Right renal pelvis (tissue), 4 donors: ENCODE results near the gene IFNL4. TPM values are rescaled to one million over a fixed set of nuclear protein-coding genes. Genes with fewer than 3 reads are reported as not detected.
"Not testable (repeated sequence)": the region's sequence is repeated elsewhere in the genome, so short reads cannot be mapped to it uniquely, and the experiment has no call there.

Experiments
- DNase-seq, 4 donors: peaks; one replicate each; pipeline ENCODE4 v3.0.0-alpha.2; 2013; ENCODE audit warnings: low read depth in 4 of 4, low spot score in 3 of 4, missing footprints in 1 of 4
- polyA plus RNA-seq, 4 donors: library from polyadenylated mRNA; unstranded; fragments of 120-200 nt; gene quantifications; one replicate each; pipeline ENCODE4 v1.2.1, GENCODE V29; 2013; ENCODE audit not compliant: insufficient read length in 4 of 4

IFNL4 gene
- polyA plus RNA-seq, 4 donors: 0.14 to 0.17 TPM; not detected in 2

DNA sequence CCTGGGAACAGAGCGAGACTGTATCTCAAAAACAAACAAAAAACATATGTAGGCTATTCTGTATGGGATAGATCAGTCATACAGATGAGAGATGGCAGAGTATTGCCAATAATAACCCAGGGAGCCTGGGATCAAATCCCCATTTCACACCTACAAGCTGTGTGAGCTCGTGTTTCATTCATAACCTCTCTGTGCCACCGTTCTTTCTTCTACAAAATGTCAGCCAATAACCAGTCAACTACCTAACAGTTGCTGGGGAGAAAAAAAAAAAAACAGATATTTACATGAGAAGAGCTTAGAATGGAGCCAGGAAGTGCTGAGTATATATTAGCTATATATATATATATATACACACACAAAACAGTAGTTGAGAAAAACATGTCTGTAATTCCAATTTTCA, 13.0 kb upstream of the IFNL4 start:
- no peak for DNase-seq

DNA sequence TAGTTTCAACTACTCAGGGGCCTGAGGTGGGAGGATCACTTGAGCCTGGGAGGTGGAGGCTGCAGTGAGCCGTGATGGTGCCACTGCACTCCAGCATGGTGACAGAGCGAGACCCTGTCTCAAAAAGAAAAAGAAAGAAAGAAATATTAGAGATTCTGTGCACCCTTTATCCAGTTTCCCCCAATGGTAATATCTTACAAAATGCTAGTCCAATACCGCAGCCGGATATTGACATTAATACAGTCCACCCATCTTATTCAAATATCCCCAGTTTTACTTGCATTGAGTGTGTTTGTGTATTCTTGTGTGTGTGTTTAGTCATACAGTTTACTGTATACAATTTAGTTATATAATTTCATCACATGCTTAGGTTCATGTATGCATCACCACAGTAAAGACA, 8.6 kb upstream of the IFNL4 start:
- DNase-seq: no peak

GRCh38 chr19:39254531-39255345, 6.1 kb upstream of the IFNL4 start:
- no peak for DNase-seq

DNA sequence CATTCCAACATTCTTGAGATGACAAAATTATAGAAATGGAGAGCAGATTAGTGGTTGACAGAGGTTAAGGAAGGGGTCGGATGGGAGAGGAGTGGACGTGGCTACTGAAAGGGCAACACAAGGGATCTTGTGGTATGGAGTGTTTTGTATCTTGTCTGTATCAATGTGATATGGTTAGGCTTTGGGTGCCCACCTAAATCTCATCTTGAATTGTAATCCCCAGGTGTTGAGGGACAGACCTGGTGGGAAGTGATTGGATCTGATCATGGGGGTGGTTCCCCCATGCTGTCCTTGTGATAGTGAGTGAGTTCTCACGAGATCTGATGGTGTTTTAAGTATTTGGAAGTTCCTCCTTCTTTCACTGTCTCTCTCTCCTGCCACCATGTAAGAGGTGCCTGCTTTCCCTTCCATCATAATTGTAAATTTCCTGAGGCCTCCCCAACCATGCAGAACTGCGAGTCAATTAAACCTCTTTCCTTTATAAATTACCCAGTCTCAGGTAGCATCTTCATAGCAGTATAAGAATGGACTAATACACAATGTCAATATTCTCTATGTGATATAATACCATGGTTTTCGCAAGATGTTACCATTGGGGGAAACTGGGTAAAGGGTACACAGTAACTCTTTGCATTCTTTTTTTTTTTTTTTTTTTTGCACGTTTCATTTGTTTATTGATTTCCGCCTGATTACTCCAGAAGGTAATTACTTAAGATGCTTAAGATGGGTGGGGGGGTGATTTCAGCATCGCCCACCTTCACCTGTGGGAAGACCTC, 4.9 kb upstream of the IFNL4 start:
- no peak for DNase-seq

GRCh38 chr19:39252458-39252857, 3.8 kb upstream of the IFNL4 start:
- no peak for DNase-seq

DNA sequence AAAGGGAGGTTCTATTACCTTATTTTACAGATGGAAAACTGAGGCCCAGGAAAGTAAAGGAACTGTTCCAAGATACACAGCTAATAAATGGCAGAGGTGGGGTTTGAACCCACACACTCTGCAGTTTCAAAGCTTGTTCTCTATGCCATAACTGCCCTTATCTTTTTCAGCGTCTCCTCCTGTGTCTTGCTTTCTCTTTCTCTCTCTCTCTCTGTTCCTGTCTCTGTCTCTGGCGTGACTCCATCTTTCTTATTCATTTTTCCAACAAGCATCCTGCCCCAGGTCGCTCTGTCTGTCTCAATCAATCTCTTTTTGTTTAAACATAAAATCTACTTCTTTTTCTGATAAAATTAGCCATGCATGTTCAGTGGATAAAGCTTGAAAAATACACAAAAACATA, 3.2 kb upstream of the IFNL4 start:
- DNase-seq: no peak

- no peak for DNase-seq
Measured at GRCh38 chr19:39251081-39251480, 2.4 kb upstream of the IFNL4 start.

DNA sequence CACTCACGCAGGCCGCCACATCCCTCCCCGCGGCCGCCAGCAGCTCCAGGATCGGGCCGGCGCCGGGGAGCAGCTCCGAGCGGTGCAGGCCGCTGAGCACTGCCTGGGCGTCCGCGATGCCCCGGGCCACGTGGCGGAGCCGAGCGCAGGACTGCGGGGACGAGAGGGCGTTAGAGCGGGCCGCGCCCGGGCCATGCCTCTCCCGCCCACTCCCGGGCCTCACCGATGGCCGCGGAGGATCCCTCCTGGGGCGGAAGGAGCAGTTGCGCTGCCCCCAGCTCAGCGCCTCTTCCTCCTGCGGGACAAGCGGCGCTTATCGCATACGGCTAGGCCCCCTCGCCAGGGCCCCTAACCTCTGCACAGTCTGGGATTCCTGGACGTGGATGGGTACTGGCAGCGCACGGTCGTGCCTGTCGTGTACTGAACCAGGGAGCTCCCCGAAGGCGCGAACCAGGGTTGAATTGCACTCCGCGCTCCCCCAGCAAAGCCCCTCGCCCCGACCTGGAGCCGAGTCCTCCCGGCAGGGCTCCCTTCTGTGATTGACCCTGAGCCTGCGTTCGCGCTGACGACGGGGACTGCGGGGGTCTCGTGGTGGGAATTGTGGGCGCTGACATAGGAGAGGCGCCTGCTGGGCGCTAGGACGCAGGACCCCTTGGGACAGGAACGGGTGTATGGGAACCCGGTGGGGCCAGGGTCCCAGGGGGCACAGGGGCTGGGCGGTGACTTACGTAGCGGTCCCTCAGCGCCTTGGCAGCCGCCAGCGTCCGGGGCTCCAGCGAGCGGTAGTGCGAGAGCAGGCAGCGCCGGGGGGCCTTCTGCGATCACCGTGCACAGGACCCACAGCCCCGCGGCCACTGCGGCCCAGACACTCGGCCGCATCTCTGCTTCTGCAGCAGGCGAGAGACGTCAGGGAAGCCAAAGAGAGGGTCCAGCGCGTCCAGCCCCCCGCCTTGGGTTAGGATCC, 673 bp downstream of the IFNL4 start:
- no peak for DNase-seq

DNA sequence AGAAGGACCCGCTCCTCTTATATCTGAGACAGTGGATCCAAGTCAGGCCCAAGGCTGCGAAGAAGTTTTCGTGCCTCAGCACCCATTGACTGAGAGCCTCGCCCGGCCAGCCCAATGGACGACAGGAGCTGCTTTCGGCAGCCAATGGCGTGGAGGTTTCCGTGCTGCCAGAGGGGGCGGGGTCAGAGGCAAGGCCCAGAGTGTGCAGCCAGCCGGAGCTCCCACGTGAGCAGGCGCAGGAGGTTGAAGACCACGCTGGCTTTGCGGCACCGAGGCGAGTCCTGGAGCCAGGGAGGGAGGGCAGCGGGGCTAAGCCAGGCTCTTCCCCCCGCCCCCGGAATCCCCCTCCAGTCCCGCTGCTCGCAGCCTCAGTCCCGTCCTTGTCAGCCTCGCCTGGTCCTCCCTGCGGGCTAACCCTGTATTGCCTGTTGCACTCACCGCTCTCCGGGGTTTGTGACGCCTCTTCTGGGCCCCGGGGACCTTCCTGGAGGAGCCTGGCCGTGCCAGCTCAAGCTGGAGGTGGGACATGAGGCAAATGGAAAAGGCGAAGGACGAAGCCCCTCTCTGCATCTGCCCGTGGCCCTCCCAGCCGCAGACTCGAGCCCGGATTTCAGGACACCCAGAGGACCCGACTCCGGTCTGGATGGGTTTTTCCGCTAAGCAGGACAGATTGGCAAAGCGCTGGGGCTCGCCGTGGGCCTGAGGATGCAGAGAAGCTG, 1.5 kb downstream of the IFNL4 start:
- DNase-seq: no peak

GRCh38 chr19:39245166-39245565, 3.5 kb downstream of the IFNL4 start:
- DNase-seq: not testable (repeated sequence)

GRCh38 chr19:39244410-39245100, 4.1 kb downstream of the IFNL4 start, which contains the start of gene IFNL3:
Gene IFNL3, minus strand, starts transcription at chr19:39245006. Its CDS starts 39 bp downstream, at chr19:39244967.
- DNase-seq: not testable (repeated sequence)

GRCh38 chr19:39243741-39244140, 4.9 kb downstream of the IFNL4 start:
- DNase-seq: not testable (repeated sequence)

- DNase-seq: no peak
Measured at GRCh38 chr19:39240421-39240820, 8.2 kb downstream of the IFNL4 start.

DNA sequence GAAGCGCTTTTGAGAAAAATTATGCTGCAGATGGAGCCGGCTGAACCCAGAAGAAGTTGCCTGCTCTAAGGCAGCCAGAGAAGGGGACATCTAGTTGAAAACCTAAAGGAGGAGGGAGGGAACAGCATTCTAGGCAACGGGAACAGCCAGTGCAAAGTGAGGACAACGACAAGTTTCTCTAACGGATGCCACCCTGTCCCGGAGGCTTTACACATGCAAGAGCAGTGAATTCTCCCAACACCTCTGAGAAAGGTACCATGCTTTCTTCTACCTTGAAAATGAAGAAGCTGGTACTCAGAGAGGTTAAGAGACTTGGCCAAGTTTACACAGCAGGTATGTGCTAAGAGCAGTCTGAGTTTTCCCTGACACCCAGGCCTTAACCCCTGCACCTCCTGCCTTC, 9.7 kb downstream of the IFNL4 start:
- no peak for DNase-seq

DNA sequence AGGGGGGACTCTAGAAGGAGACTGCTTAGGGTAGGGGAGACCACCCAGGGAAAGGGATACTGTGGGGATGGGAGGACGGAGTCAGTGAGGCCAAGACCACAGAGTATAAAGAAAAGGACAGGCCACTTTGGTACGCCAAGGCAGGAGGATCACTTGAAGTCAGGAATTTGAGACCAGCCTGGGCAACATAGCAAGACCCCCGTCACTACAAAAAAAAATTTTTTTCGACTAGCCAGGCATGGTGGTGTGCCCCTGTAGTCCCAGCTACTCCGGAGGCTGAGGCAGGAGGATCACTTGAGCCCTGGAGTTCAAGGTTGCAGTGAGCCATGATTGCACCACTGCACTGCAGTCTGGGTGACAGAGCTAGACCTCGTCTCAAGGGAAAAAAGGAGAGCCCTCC, 10.4 kb downstream of the IFNL4 start:
- DNase-seq: no peak

- no peak for DNase-seq
Measured at GRCh38 chr19:39237200-39238184, 11.2 kb downstream of the IFNL4 start.

- DNase-seq: no peak
Measured at GRCh38 chr19:39236527-39236926, 12.1 kb downstream of the IFNL4 start.

DNA sequence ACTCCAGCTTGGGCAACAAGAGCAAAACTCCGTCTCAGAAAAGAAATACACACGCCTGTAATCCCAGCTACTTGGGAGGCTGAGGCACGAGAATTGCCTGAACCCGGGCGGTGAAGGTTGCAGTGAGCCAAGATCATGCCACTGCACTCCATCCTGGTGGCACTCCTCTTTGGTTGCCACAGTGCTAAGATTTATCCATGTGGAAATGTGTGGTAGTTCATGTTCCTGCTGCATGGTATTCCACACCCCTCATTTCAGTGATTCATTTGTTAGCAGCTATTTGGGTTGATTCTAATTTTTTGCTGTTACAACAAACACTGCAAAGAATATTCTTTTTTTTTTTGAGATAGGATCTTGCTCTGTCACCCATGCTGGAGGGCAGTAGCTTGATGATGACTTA, 15.9 kb downstream of the IFNL4 start:
- no peak for DNase-seq
